ENCODE data around the gene SLC12A4.

DNA sequence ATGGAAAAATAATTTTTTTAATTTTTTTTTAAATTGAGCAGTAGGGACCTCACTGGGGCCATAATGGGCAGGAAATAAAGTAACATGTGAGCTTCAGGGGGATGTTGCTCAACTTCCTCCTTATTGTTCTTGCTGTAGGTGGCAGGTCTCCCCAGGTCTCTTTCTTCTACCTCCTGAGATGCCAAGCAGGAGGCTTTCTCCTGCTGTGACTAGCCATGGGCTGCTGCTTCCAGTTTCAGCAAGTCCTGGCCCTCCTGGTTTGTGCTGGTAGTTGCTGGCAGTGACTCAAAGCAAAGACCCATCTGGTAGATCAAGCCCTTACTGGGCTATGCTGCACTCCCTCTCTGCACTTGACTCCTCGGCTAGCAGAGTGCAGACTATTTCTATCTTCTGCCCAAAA, 45.0 kb upstream of the SLC12A4 start:
- TF ChIP-seq, protein P1, sequence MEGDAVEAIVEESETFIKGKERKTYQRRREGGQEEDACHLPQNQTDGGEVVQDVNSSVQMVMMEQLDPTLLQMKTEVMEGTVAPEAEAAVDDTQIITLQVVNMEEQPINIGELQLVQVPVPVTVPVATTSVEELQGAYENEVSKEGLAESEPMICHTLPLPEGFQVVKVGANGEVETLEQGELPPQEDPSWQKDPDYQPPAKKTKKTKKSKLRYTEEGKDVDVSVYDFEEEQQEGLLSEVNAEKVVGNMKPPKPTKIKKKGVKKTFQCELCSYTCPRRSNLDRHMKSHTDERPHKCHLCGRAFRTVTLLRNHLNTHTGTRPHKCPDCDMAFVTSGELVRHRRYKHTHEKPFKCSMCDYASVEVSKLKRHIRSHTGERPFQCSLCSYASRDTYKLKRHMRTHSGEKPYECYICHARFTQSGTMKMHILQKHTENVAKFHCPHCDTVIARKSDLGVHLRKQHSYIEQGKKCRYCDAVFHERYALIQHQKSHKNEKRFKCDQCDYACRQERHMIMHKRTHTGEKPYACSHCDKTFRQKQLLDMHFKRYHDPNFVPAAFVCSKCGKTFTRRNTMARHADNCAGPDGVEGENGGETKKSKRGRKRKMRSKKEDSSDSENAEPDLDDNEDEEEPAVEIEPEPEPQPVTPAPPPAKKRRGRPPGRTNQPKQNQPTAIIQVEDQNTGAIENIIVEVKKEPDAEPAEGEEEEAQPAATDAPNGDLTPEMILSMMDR (IDR thresholded peaks at IDR 0.05), result no peak
- no peak for TF ChIP-seq POLR2A (IDR thresholded peaks at IDR 0.05)
- no peak for TF ChIP-seq EP300 (IDR thresholded peaks at IDR 0.05; ENCODE audit: low read depth)

All from transverse colon (tissue), 3 donors.